ENCODE measurements around the gene TBC1D12.

Gene TBC1D12

GRCh38 chr10:94440096-94440495 lies 37.8 kb downstream of the TBC1D12 start:
- H3K4me2 ChIP-seq (ENCODE audit: low read length) = no peak overlapping the region

GRCh38 chr10:94443047-94443446 lies 40.7 kb downstream of the TBC1D12 start:
- H3K4me2 ChIP-seq (ENCODE audit: low read length) = no peak overlapping the region
- H3K36me3 ChIP-seq (ENCODE audit: insufficient read depth, low read length) = no peaks in the 10 kb centered on the region
- H3K4me3 ChIP-seq (ENCODE audit: low read depth, low read length, poor library complexity, severe bottlenecking) = no peak overlapping the region
- H3K27ac ChIP-seq (ENCODE audit: low read depth, low read length, poor library complexity, severe bottlenecking) = no peak overlapping the region
- no peaks in the 10 kb centered on the region for H3F3A ChIP-seq (ENCODE audit: insufficient read depth, low read length)
- H3K9me3 ChIP-seq (ENCODE audit: low read length) = no peaks in the 10 kb centered on the region
- no peaks in the 10 kb centered on the region for H3K9me2 ChIP-seq (ENCODE audit: low read depth, low read length)
- H3K27me3 ChIP-seq (ENCODE audit: insufficient read depth, low read length) = no peaks in the 10 kb centered on the region
- no peaks in the 10 kb centered on the region for H4K20me1 ChIP-seq (ENCODE audit: insufficient read depth, low read length)
- H3K79me2 ChIP-seq (ENCODE audit: insufficient read depth, low read length) = no peaks in the 10 kb centered on the region
- no peak for TF ChIP-seq CTCF (IDR thresholded peaks at IDR 0.05; ENCODE audit: low read length)
- no peak for TF ChIP-seq EZH2 (IDR thresholded peaks at IDR 0.05; ENCODE audit: borderline replicate concordance, low read length)
- H3K9ac ChIP-seq (ENCODE audit: low read length) = no peak overlapping the region
- H3K4me1 ChIP-seq (ENCODE audit: insufficient read depth, low read length, severe bottlenecking) = no peaks in the 10 kb centered on the region
- H2AFZ ChIP-seq (ENCODE audit: low read length) = no peak overlapping the region

More at GRCh38 chr10:94440096-94440495, 37.8 kb downstream of the TBC1D12 start:
- Histone ChIP-seq H3K4me3 (ENCODE audit: low read depth, low read length, poor library complexity, severe bottlenecking) (no peak overlapping the region), H3F3A (ENCODE audit: insufficient read depth, low read length) (no peaks in the 10 kb centered on the region), H4K20me1 (ENCODE audit: insufficient read depth, low read length) (no peaks in the 10 kb centered on the region), H3K36me3 (ENCODE audit: insufficient read depth, low read length) (no peaks in the 10 kb centered on the region), H3K4me1 (ENCODE audit: insufficient read depth, low read length, severe bottlenecking) (no peaks in the 10 kb centered on the region), H3K9me2 (ENCODE audit: low read depth, low read length) (no peaks in the 10 kb centered on the region), H3K9ac (ENCODE audit: low read length) (no peak overlapping the region), H3K79me2 (ENCODE audit: insufficient read depth, low read length) (no peaks in the 10 kb centered on the region), H3K9me3 (ENCODE audit: low read length) (no peaks in the 10 kb centered on the region), H3K27ac (ENCODE audit: low read depth, low read length, poor library complexity, severe bottlenecking) (no peak overlapping the region), H2AFZ (ENCODE audit: low read length) (no peak overlapping the region), H3K27me3 (ENCODE audit: insufficient read depth, low read length) (no peaks in the 10 kb centered on the region)
- TF ChIP-seq CTCF (IDR thresholded peaks at IDR 0.05; ENCODE audit: low read length) (no peak), EZH2 (IDR thresholded peaks at IDR 0.05; ENCODE audit: borderline replicate concordance, low read length) (no peak)

GRCh38 chr10:94443549-94443948 lies 41.2 kb downstream of the TBC1D12 start:
- H3K4me2 ChIP-seq (ENCODE audit: low read length) = no peak overlapping the region
- no peaks in the 10 kb centered on the region for H3K27me3 ChIP-seq (ENCODE audit: insufficient read depth, low read length)
- H4K20me1 ChIP-seq (ENCODE audit: insufficient read depth, low read length) = no peaks in the 10 kb centered on the region
- H3K36me3 ChIP-seq (ENCODE audit: insufficient read depth, low read length) = no peaks in the 10 kb centered on the region
- H2AFZ ChIP-seq (ENCODE audit: low read length) = no peak overlapping the region
- no peak overlapping the region for H3K4me3 ChIP-seq (ENCODE audit: low read depth, low read length, poor library complexity, severe bottlenecking)
- no peak overlapping the region for H3K27ac ChIP-seq (ENCODE audit: low read depth, low read length, poor library complexity, severe bottlenecking)
- no peaks in the 10 kb centered on the region for H3K9me3 ChIP-seq (ENCODE audit: low read length)
- H3F3A ChIP-seq (ENCODE audit: insufficient read depth, low read length) = no peaks in the 10 kb centered on the region
- no peak overlapping the region for H3K9ac ChIP-seq (ENCODE audit: low read length)
- no peaks in the 10 kb centered on the region for H3K79me2 ChIP-seq (ENCODE audit: insufficient read depth, low read length)
- no peaks in the 10 kb centered on the region for H3K9me2 ChIP-seq (ENCODE audit: low read depth, low read length)
- H3K4me1 ChIP-seq (ENCODE audit: insufficient read depth, low read length, severe bottlenecking) = no peaks in the 10 kb centered on the region
- no peak for TF ChIP-seq CTCF (IDR thresholded peaks at IDR 0.05; ENCODE audit: low read length)
- TF ChIP-seq EZH2 (IDR thresholded peaks at IDR 0.05; ENCODE audit: borderline replicate concordance, low read length) = no peak
